Esophagus (tissue), 2 donors: ENCODE data around the gene CNGB1. TPM values are rescaled to one million over a fixed set of nuclear protein-coding genes. Genes with fewer than 3 reads are reported as not detected.

Experiments
- H3K27ac ChIP-seq, 2 donors: one replicate each; pipeline ENCODE4 v1.5.1; 2013; ENCODE audit warnings: low read depth in 2 of 2, mild to moderate bottlenecking in 2 of 2, inconsistent platforms in 1 of 2, low read length in 1 of 2, moderate library complexity in 1 of 2
- H3K27me3 ChIP-seq, 2 donors: one replicate each; pipeline ENCODE4 v1.6.1; 2013; ENCODE audit warnings: low read length in 2 of 2, control low read depth in 1 of 2, mild to moderate bottlenecking in 1 of 2; ENCODE audit not compliant: insufficient read depth in 2 of 2, control insufficient read depth in 1 of 2
- H3K36me3 ChIP-seq, 2 donors: one replicate each; pipeline ENCODE4 v1.6.1; 2013; ENCODE audit warnings: low read length in 1 of 2; ENCODE audit not compliant: control insufficient read depth in 2 of 2, insufficient read depth in 2 of 2
- H3K4me1 ChIP-seq, 2 donors: one replicate each; pipeline ENCODE4 v1.6.1; 2013; ENCODE audit warnings: low read length in 1 of 2; ENCODE audit not compliant: control insufficient read depth in 2 of 2, insufficient read depth in 2 of 2
- H3K4me3 ChIP-seq, 2 donors: one replicate each; pipeline ENCODE4 v1.5.1; 2013; ENCODE audit warnings: low read length in 2 of 2, mild to moderate bottlenecking in 2 of 2, low read depth in 1 of 2, moderate library complexity in 1 of 2
- H3K9me3 ChIP-seq, 2 donors: one replicate each; pipeline ENCODE4 v1.6.1; 2013; ENCODE audit warnings: mild to moderate bottlenecking in 2 of 2, low read depth in 1 of 2, low read length in 1 of 2, moderate library complexity in 1 of 2; ENCODE audit not compliant: control insufficient read depth in 2 of 2, insufficient read depth in 1 of 2
- WGBS, 2 donors: extraction: QIAGEN DNeasy Blood & Tissue Kit; methylation state at CpG; one replicate each; pipeline ENCODE4 v1.1.7; 2013; 5-methylcytosine and 5-hydroxymethylcytosine counted together
- polyA plus RNA-seq, 2 donors: library from polyadenylated mRNA; stranded (reverse); fragments of 200-250 nt; gene quantifications; one replicate each; pipeline ENCODE4 v1.2.3, GENCODE V29; 2013
- donor health status: healthy with polysubstance abuse.
- donor health status: Bipolar disorder and iron deficiency.

Gene CNGB1
- polyA plus RNA-seq, 2 donors = 0.04 to 0.06 TPM

DNA sequence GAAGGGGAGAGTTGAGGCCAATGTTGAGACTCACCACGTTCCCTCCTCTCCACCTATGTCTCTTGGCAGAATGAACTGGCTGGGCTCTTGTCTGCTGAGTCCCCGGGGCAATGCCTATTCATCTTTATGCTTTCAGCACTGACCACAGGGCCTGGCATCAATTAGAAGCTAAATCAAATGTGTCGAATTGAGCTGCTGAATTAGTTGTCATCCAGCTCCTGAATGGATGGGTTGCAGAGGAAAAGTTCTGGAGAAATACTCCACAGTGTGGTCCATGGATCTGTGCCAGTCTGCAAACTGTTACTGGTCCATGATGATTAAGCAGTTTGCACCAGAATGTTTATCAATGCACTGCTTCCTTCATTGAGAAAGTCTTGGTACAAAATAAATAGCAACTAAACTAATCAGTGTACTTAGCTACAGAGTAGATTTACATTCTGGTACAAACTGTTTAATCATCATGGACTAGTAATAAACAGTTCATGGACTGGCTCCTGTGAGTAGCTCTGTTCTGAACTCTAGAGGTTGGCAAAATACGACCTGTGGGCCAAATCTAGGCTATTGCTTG lies 4.6 kb downstream of the CNGB1 start:
- Histone ChIP-seq H3K27me3 (no peaks in the 10 kb centered on the region), H3K4me1 (no peaks in the 10 kb centered on the region), H3K4me3 (no peak overlapping the region), H3K27ac (no peak overlapping the region), H3K36me3 (no peaks in the 10 kb centered on the region), H3K9me3 (no peaks in the 10 kb centered on the region)
- WGBS, 2 donors = 28 to 34% methylated on average over 4 of the region's 4 CpGs

DNA sequence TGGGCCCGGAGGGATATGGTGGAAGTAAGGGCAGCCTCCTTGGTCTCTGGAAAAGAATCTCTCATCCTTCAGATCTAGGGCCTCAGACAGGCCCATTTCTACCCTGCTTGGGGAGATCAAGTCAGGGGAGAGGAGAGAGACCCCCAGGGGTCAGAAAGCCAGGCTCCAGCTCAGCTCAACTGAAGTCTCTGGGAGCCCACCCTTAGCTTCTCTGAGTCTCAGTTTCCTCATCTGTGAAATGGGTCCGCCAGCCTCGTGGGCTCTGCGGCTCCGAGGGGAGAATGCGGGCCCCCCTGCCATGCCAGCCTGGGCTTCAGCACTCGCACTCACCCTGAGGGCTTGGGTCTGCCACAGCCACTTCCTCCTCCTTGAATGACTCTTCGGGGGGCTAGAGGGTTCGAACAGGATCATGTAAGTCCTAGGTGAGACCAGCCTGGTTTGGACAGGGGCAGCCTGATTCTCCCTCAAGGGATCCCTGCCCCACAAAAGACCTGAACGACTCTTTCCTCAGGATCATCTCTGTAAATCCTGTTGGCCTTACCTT lies 6.7 kb downstream of the CNGB1 start:
- no peaks in the 10 kb centered on the region for H3K36me3 ChIP-seq
- no peak overlapping the region for H3K4me3 ChIP-seq
- 79 to 87% methylated on average over 10 of the region's 10 CpGs for WGBS, 2 donors
- H3K27me3 ChIP-seq = no peaks in the 10 kb centered on the region
- no peak overlapping the region for H3K27ac ChIP-seq
- no peaks in the 10 kb centered on the region for H3K9me3 ChIP-seq
- H3K4me1 ChIP-seq = no peaks in the 10 kb centered on the region

DNA sequence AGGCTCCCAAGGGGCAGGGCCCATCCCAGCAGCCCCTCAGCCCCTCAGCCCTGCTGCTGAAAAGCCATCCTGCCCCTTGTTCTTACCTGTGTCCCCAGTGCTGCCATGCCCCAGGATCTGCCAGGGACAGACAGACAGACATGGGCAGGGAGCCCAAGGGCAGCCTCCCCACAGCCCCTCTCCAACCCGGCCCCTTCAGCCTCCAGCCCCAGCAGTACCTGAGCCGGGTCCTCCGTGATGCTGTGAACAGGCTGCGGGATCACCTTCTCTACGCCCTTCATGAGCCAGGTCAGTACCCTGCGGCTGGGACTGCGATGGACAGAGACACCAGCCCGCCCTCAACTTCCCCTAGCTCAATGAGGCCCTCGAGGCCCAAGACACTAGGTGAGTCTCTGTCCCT lies 8.2 kb downstream of the CNGB1 start:
- WGBS, 2 donors = 78 to 80% methylated on average over 8 to 9 of the region's 9 CpGs

DNA sequence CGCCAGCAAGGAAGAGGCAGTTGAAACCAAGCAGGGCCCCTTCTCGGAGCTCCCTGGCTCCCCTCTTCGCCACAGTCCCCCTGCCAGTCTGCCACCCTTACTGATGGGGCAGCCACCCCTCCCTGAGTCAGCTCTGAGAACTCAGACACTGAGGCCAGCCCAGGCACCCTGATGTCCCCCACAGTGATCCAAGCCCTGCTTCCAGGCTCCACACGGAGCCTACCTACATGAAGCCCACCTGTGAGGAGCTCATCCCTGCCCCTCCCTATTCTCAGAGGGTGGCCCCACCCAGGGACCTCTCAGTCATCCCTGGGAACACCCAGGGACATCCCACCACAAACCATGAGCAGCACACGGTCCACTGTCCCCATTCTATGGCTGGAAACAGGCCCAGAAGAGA lies 8.9 kb downstream of the CNGB1 start:
- Histone ChIP-seq H3K9me3 (no peaks in the 10 kb centered on the region), H3K27ac (no peak overlapping the region), H3K27me3 (no peaks in the 10 kb centered on the region), H3K4me3 (no peak overlapping the region), H3K36me3 (no peaks in the 10 kb centered on the region), H3K4me1 (no peaks in the 10 kb centered on the region)
- 68 to 71% methylated on average over 5 of the region's 5 CpGs for WGBS, 2 donors

More for the DNA sequence above, 8.2 kb downstream of the CNGB1 start:
- H3K4me1 ChIP-seq = no peaks in the 10 kb centered on the region
- no peaks in the 10 kb centered on the region for H3K9me3 ChIP-seq
- H3K4me3 ChIP-seq = no peak overlapping the region
- no peaks in the 10 kb centered on the region for H3K27me3 ChIP-seq
- H3K27ac ChIP-seq = no peak overlapping the region
- H3K36me3 ChIP-seq = no peaks in the 10 kb centered on the region

DNA sequence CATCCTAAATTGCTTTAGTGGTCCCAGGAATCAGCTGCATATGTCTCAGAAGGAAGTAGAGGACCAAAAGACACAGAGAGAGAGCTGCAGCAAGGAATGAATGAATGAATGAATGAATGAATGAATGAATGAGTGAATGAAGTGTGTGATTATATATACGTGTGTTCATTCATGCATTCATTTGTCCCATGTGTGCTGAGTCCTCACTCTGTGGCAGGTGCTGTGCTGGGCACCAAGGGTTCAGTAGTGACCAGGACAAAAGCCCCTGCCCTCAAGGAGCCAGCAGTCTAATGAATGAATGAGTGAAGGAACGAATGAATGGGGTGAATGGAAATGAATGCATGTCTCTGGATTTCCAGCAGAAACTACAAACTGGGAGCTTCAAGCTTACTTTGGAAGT lies 9.4 kb downstream of the CNGB1 start:
- no peak overlapping the region for H3K27ac ChIP-seq
- 67 to 81% methylated on average over 2 of the region's 2 CpGs for WGBS, 2 donors
- no peaks in the 10 kb centered on the region for H3K36me3 ChIP-seq
- H3K4me1 ChIP-seq = no peaks in the 10 kb centered on the region
- H3K27me3 ChIP-seq = no peaks in the 10 kb centered on the region
- no peaks in the 10 kb centered on the region for H3K9me3 ChIP-seq
- H3K4me3 ChIP-seq = no peak overlapping the region

DNA sequence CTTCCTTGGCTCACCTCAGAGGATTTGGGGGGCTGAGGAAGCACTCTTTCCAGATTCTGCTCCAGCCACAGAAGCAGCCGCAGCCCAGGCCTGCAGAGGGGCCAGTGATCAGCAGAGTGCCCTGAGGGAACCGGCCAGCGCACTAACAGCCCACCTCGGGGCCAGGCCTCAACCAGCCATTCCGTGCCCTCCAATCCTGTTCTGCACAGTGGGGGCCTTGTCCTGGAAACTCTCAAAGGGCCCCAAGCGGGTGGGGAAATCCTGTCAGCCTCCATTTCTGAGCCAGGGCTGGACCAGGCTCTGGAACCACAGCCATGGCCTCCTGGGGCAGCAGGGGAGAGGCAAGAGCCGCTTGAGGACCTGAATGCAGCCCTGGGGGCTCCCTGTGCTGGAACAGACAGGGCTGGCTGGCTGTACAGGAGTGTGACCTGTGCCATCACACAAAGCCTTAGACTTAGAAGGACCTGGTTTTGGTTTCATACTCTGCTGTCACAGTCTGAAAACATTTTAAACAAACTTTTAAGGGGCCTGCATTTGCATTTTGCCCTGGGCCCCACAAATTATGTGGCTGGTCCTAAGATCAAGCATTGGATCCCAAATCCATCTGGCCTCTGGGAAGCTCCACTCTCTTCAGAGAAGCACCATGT lies 10.0 kb downstream of the CNGB1 start:
- Histone ChIP-seq H3K4me1 (no peaks in the 10 kb centered on the region), H3K9me3 (no peaks in the 10 kb centered on the region), H3K36me3 (no peaks in the 10 kb centered on the region)

DNA sequence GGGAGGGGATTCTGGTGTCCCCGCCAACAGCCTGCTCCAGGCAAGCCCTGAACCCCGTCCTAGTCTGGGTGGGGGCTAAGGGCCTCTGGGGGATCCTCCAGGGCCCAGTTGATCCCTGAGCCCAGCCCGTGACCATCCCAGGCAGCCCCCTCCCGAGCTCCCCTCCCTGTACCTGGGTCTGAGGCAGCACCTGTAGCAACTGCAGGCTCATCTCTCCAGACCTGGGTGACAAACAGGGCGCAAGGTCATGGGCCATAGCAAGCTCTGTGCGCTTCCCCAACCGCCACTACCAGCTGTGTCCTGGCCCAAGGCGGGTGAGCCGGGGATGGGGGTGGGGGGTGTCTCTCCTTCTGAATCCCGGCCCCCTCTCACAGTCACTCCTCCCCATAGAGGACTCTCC lies 10.6 kb downstream of the CNGB1 start:
- no peaks in the 10 kb centered on the region for H3K9me3 ChIP-seq
- no peak overlapping the region for H3K4me3 ChIP-seq
- no peaks in the 10 kb centered on the region for H3K27me3 ChIP-seq
- H3K36me3 ChIP-seq = no peaks in the 10 kb centered on the region
- H3K27ac ChIP-seq = no peak overlapping the region
- WGBS, 2 donors = 80 to 83% methylated on average over 10 of the region's 10 CpGs
- no peaks in the 10 kb centered on the region for H3K4me1 ChIP-seq

More for the DNA sequence above, 10.0 kb downstream of the CNGB1 start:
- H3K4me3 ChIP-seq = no peak overlapping the region
- H3K27me3 ChIP-seq = no peaks in the 10 kb centered on the region
- 89 to 90% methylated on average over 7 of the region's 7 CpGs for WGBS, 2 donors
- H3K27ac ChIP-seq = no peak overlapping the region

DNA sequence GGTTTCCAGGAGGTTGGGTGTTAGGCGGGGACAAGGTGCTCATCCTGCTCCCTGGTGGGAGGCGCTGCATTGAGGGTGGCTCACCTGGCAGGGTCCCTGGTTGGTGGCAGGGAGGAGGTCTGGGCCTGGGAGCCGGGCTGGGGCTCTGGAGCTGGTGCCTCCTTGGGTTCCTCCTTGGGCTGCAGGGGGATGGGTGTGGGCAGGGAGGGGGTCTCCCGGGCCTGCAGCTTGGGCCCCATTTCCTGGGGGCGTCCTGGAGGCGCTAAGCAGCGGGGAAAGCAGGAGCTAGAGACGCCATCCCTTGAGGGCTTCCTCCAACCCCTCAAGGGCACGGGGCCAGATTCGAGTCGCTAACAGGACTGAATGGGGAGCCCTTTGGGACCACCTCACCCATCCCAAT lies 11.1 kb downstream of the CNGB1 start:
- 83 to 85% methylated on average over 10 to 11 of the region's 11 CpGs for WGBS, 2 donors
- no peaks in the 10 kb centered on the region for H3K36me3 ChIP-seq
- no peaks in the 10 kb centered on the region for H3K9me3 ChIP-seq
- no peak overlapping the region for H3K4me3 ChIP-seq
- no peak overlapping the region for H3K27ac ChIP-seq
- no peaks in the 10 kb centered on the region for H3K4me1 ChIP-seq
- H3K27me3 ChIP-seq = no peaks in the 10 kb centered on the region

DNA sequence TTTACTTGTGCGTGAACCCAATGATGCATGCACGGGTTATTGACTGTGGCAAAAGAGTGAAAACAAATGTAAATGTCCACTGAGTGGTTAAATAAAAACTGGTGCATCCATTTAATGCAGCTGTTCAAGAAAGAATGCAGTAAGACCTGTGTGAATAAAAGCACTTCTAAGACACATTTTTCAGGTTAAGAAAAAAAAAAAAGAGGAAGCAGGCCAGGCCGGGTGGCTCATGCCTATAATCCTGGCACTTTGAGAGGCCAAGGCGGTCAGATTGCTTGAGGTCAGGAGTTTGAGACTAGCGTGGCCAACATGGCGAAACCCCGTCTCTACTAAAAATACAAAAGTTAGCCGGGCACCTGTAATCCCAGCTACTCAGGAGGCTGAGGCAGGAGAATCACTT lies 11.8 kb downstream of the CNGB1 start:
- no peaks in the 10 kb centered on the region for H3K27me3 ChIP-seq
- H3K9me3 ChIP-seq = no peaks in the 10 kb centered on the region
- H3K27ac ChIP-seq = no peak overlapping the region
- no peak overlapping the region for H3K4me3 ChIP-seq
- no peaks in the 10 kb centered on the region for H3K36me3 ChIP-seq
- no peaks in the 10 kb centered on the region for H3K4me1 ChIP-seq
- WGBS, 2 donors = 78 to 79% methylated on average over 8 of the region's 8 CpGs

DNA sequence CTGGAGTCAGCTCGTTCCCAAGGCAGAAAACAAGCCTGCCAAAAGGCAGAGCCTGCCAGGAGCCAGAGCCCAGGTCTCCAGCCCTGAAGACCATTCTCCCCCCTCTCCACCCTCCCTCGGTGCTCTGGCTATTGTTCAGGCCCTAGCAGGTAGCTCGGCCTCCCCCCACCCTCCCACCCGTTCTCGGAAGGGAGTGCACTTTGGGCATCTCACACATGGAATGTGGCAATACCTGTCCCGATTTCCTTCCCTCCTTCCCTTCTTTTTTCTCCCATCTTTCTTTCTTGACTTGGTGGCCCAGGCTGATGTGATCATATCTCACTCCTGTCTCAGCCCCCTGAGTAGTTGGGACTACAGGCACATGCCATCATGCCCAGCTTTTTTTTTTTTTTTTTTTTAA lies 12.4 kb downstream of the CNGB1 start:
- H3K36me3 ChIP-seq = no peaks in the 10 kb centered on the region
- no peaks in the 10 kb centered on the region for H3K4me1 ChIP-seq
- 55 to 58% methylated on average over 6 of the region's 6 CpGs for WGBS, 2 donors
- H3K27me3 ChIP-seq = no peaks in the 10 kb centered on the region
- no peak overlapping the region for H3K4me3 ChIP-seq
- H3K9me3 ChIP-seq = no peaks in the 10 kb centered on the region
- H3K27ac ChIP-seq = no peak overlapping the region
